Raji (cell line): ENCODE measurements around the gene TNN.

ENCODE experiments used
- POLR2A ChIP-seq: IDR thresholded peaks from 2 replicates; pipeline ENCODE4 v1.6.1; 2011; ENCODE audit warnings: low read depth, low read length, control low read depth; ENCODE audit not compliant: insufficient read depth

TNN gene, protein sequence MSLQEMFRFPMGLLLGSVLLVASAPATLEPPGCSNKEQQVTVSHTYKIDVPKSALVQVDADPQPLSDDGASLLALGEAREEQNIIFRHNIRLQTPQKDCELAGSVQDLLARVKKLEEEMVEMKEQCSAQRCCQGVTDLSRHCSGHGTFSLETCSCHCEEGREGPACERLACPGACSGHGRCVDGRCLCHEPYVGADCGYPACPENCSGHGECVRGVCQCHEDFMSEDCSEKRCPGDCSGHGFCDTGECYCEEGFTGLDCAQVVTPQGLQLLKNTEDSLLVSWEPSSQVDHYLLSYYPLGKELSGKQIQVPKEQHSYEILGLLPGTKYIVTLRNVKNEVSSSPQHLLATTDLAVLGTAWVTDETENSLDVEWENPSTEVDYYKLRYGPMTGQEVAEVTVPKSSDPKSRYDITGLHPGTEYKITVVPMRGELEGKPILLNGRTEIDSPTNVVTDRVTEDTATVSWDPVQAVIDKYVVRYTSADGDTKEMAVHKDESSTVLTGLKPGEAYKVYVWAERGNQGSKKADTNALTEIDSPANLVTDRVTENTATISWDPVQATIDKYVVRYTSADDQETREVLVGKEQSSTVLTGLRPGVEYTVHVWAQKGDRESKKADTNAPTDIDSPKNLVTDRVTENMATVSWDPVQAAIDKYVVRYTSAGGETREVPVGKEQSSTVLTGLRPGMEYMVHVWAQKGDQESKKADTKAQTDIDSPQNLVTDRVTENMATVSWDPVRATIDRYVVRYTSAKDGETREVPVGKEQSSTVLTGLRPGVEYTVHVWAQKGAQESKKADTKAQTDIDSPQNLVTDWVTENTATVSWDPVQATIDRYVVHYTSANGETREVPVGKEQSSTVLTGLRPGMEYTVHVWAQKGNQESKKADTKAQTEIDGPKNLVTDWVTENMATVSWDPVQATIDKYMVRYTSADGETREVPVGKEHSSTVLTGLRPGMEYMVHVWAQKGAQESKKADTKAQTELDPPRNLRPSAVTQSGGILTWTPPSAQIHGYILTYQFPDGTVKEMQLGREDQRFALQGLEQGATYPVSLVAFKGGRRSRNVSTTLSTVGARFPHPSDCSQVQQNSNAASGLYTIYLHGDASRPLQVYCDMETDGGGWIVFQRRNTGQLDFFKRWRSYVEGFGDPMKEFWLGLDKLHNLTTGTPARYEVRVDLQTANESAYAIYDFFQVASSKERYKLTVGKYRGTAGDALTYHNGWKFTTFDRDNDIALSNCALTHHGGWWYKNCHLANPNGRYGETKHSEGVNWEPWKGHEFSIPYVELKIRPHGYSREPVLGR (N-terminal part only)

GRCh38 chr1:175067362-175068106 is at the start of gene TNN:
TNN (plus strand) TSS chr1:175067833; CDS start chr1:175077419, 9,586 bp downstream.
- TF ChIP-seq POLR2A, result no peak

DNA sequence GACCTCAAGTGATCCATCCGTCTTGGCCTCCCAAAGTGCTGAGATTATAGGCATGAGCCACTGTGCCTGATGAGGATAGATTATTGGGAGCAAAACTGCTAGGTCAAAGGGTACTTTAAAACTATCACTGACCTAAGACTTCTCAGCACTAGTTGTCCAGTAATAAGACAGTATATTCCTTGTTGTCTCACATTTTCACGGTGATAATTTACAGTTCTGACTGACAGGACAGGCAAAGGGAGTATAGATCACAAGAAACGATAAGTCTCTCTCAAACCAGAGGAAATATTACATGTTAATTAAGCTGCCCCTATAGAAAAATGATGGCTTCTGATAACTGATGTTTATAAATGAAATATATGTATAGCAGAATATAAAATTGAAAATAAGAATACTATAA is 48.1 kb upstream of the TNN start:
- TF ChIP-seq POLR2A, result no peak

- peak; percentile 94 for TF ChIP-seq POLR2A
Observed at GRCh38 chr1:175023043-175023921, 44.4 kb upstream of the TNN start, which contains the start of gene MRPS14. MRPS14 (minus strand) TSS chr1:175023425; CDS start chr1:175023408, 17 bp downstream.

DNA sequence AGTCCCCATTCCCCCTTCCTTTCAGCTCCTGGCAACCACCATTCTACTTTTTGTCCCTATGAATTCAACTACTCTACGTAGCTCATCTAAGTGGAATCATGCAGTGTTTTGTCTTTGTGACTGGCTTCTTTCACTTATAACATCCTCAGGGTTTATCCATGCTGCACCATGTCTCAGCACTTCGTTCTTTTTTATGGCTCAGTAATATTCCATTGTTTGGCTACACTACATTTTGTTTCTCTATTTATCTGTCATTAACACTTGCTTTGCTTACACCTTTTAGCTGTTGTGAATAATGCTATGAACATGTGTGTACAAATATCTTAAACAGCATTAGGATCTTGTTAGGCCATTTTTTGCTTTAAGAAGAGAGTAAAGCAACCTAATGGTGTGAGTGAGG is 42.9 kb upstream of the TNN start:
- no peak for TF ChIP-seq POLR2A

DNA sequence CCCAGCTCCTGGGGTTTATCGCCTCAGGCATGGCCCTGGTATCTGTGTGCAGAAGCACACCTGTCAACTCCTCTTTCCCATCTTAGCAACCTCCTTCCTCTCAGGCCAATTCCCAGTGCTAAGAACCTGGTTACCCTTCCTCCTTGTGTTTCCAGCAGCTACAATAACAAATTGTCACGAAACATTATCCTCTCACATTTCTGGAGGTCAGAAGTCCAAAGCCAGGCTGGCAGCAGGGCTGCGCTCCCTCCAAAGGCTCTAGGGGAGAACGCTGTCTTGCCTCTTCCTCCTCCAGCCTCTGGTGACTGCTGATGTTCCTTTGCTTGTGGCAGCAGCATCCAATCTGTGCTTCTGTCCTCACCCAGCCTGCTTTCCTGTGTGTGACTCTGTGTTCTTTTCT is 33.7 kb upstream of the TNN start:
- TF ChIP-seq POLR2A, result no peak

DNA sequence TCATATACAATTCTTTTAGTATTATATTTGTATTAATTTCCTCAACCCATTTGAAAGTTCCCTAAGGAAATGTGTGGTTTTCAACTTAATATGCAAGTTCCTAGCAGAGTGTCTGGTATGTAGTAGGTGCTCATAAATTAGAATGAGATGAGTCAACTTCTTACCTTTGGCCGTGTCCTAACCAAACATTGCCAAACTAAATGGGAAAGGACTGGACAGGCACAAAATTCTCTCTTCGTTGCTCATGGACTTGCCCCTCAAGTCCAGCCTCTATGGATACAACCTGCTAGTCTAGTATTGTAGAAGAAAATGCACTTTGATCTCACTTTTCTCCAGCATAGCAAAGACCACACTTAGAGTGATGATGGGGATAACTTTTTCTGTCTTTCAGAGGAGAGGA is 32.9 kb upstream of the TNN start:
- TF ChIP-seq POLR2A, result no peak

DNA sequence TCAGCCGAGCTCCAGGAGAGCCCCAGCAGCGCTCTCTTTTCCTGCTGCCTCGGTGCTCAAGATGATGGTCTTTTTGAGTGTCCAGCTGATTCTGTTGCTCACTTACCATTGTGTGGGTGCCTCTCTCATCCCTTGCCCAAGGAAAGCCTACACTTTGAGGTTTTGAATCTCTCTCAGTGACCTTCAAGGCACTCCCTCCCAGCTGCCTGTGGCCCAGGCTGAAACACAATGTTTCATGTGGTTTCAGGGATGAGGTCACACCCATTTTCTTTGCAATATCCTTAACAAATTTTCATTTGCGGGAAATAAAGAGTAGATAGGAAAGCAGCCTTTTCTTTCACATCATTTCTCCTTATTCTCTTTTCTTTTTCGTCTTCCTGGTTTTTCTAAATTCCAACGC is 31.8 kb upstream of the TNN start:
- no peak for TF ChIP-seq POLR2A

- no peak for TF ChIP-seq POLR2A
Observed at GRCh38 chr1:175036476-175036875, 31.2 kb upstream of the TNN start.

DNA sequence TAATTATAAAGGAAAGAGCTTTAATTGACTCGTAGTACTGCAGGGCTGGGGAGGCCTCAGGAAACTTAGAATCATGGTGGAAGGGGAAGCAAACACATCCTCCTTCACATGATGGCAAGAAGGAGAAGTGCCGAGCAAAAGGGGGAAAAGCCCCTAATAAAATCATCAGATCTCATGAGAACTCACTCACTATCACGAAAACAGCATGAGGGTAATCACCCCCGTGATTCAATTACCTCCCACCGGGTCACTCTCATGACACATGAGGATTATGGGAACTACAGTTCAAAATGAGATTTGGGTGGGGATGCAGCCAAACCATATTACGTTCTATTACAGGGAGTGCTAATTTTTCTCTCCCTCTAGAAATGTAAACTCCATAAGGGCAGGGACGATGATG is 30.2 kb upstream of the TNN start:
- no peak for TF ChIP-seq POLR2A

DNA sequence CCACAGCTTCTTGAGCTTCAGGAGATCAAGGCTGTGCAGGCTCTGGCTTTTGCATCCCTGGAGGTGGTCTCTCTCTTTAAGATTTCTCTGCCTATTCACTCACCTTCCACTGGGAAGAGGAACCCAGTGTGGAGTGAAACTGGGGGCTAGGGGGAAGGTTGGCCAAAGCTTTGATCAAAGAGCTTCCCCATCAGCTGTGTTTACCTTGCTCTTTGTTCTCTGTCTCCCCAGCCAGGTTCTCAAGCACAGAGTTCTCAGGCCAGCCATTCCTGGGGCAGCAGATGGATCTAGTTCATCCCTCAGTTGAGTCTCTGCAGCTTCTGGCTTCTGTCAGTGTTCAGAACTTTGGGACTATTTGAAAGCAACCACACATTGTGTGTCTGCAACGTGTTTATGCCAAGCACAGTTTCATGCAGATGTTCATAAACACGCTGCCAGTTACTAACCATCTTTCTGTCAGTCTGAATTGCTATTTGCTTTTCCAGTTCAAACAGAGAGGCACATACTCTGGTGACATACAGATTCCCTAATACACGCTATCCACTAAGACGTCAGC is 27.2 kb upstream of the TNN start:
- no peak for TF ChIP-seq POLR2A

GRCh38 chr1:175042650-175043049 is 25.0 kb upstream of the TNN start:
- no peak for TF ChIP-seq POLR2A

- TF ChIP-seq POLR2A, result no peak
Observed at GRCh38 chr1:175043824-175044223, 23.8 kb upstream of the TNN start.

GRCh38 chr1:175045097-175045496 is 22.5 kb upstream of the TNN start:
- no peak for TF ChIP-seq POLR2A
